H1 (cell line): ENCODE data around the gene SPDYE16.
"Not testable (repeated sequence)": the region's sequence is repeated elsewhere in the genome, so short reads cannot be mapped to it uniquely, and the experiment has no call there.

ENCODE experiments used
- EZH2 ChIP-seq: fragments of 200-600 bp; sonication (generic); IDR thresholded peaks from 2 replicates; pipeline ENCODE4 v1.7.1; 2012; ENCODE audit warnings: low read depth, mild to moderate bottlenecking, moderate library complexity, low read length, inconsistent platforms; ENCODE audit not compliant: severe bottlenecking
- POLR2A ChIP-seq, 2 experiments: IDR thresholded peaks; 1 replicate in 1 of 2; 2 replicates in 1 of 2; pipeline ENCODE4 v1.6.1; 2011; ENCODE audit warnings: low read depth in 2 of 2, low read length in 2 of 2, mild to moderate bottlenecking in 2 of 2; ENCODE audit errors: control extremely low read depth in 1 of 2
- SP1 ChIP-seq: IDR thresholded peaks from 2 replicates; pipeline ENCODE4 v1.6.1; 2011; ENCODE audit warnings: low read depth, low read length

DNA sequence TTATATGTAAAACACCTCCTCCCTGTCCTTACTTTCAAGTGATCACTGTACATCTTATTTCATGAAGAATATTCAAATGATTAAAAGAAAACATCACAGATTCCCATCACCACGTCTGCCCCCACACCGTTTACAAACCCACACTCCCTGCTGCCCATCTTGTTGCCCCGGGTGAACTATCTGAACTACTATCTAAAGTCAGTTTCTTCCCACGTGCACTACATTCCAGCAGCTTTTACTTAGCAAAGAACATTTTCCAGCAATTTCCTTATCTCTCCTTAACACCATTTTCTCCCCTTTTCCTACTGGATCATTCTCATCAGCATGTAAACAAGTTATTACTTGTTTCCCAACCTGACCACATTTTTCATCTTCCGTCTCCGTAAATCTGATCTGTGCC lies 16.6 kb upstream of the SPDYE16 start:
- not testable (repeated sequence) for TF ChIP-seq POLR2A (IDR thresholded peaks at IDR 0.05; ENCODE audit: control extremely low read depth in 1 of 2, low read depth in 2 of 2, low read length in 2 of 2); EZH2; SP1
